ENCODE data around the gene MPRIP.
"Not testable (repeated sequence)": the region's sequence is repeated elsewhere in the genome, so short reads cannot be mapped to it uniquely, and the experiment has no call there.

MPRIP gene

DNA sequence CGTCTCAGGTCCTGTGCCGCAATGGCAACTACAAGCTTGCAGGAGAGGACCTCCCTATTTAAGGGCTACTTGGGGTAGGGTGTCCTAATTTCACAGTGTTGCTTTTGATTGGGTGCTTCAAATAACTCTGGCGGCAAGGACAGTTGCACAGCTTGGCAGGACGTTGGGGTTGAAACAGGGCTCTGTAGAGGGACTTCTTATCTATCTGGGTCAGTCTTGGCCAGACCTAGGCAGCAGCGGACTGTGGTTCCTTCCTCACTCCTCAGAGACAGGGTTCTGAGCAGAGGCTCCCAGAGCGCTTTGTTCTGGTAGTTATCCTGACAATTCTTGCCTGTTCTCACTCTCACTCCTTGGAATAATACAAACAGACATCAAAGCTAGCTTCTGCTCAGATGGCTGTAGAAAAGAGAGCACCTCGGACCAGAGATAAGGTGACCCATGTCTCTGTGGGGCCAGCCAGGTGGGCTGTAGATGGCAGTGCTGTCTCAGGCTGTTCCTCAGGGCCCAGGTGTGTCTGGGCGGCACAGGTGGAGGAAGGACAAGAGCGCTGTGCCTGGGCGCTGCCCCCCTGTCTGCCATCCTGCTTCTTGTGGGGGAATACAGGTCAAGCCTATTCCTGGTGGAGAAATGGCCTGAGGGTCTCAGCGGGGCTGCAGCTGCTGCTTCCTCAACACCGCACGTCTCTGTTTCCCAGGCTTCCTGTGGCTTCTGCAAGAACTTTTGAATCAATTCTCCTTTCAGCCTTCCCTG is 102.8 kb downstream of the MPRIP start:
- no peak for DNase-seq (ENCODE audit: low read depth in 2 of 2)

DNA sequence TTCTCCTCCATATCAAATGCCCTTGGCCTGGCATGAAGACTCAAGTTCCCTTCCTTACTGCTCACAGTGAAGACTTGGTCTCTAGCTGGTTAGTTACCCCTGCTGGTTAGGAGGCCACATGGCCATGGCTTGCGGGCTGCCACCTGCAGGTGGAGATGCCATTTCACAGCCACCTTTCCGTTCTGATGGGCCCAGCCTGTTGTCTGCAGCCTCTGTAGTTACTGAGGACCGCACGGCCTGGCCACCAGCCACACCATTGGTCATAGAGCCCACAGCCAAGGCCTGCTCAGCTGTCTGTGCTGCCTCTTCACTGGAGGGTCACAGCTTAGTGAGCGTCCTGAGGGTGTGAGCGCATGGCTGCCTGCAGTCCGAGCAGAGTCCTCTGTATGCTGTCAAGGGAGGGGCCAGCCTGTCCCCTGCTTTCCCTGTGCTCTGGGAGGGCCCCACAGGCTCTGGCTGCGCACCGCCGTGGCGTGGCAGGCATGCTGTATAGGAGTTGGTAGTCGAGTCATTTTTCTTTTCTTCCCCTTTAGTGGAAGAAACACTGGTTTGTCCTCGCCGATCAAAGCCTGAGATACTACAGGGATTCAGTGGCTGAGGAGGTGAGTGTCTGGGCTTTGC is 104.6 kb downstream of the MPRIP start:
- DNase-seq (ENCODE audit: low read depth in 2 of 2) = no peak

DNA sequence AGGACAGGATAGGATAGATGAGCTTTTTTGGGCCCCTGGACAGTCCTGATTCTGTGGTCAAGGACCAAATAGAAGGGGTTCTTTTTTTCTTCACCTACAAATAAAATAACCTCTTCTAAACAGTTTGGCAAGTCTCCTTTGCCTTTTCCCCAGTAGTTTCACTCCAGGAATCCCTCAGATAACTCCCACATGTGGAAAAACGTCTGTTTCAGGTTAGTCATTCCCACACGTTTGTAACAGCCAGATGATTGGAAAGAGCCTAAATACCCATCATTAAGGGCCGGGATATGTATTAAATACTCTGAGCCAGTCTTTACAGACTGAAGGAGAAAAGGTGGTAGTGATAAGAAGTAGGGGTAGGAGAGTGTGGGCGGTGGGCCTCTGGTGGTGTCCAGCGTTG is 105.6 kb downstream of the MPRIP start:
- no peak for DNase-seq (ENCODE audit: low read depth in 2 of 2)

DNA sequence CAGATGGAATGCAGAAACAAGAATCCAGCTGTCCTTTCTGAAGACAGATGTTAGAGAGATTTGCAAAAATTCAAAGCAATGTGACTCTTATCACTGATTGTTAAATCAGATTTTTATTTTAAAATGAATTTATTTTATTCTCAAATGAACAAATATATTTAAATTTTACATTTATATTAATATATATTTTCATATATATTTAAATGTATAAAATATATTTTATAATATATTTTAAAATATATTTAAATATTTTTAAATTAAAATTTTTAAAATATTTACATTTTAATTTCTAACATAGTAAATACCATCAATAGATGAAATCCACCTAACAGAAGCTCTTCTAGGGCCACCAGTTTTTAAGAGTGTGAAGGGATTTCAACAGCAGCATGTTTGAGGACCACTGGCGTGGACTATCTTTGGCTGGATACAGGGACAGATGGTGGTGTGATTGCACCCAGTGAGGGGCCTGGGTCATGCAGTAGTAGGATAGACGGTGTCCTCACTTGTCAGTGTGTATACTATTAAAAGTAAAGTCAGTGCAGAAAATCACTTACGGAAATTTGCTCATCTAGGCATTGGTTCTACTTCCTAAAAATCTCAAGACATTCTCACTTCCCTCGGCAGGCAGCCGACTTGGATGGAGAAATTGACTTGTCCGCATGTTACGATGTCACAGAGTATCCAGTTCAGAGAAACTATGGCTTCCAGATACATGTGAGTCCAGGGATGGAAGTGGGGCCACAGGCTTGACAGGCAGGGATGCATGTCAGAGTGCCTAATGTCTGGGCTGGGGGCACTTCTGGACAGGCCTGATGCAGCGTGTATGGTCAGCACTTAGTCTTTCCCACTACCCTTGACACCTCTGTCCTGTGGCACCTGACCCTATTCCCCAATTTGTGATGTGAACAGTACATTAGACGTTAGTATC is 107.5 kb downstream of the MPRIP start:
- DNase-seq (ENCODE audit: low read depth in 2 of 2) = no peak

DNA sequence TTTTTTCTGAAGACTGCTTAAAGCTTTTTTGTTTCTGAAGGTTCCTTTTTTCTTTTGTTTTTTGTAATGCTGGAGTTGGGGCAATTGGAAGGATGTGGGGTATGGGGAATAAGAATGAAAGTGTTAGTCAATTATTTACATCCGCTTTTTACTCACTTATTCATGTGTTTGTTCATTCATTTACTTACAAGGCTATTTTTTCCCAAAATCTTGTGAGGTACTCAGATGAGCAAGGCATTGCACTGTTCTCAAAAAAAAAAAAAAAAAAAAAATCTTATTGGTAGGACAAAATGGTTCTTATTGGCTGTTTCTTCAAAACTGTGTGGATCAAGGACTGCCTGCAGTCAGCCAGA is 108.2 kb downstream of the MPRIP start:
- DNase-seq (ENCODE audit: low read depth in 2 of 2) = no peak

DNA sequence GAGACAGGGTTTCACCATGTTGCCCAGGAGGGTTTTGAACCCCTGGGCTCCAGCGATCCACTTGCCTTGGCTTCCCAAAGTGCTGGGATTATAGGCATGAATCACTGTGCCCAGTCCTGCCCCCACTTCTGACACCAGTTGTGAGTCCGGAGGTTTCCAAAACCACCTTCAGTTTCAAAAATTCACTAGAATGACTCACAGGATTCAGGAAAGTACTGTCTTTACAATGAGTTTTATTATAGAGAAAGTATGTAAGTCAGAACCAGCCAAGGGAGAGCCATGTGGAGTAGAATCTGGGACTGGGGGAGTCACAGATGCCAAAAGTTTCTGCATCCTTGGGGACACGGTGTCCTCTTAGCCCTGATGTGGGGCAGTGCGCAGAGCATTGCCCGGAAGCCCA is 108.8 kb downstream of the MPRIP start:
- DNase-seq (ENCODE audit: low read depth in 2 of 2) = no peak

DNA sequence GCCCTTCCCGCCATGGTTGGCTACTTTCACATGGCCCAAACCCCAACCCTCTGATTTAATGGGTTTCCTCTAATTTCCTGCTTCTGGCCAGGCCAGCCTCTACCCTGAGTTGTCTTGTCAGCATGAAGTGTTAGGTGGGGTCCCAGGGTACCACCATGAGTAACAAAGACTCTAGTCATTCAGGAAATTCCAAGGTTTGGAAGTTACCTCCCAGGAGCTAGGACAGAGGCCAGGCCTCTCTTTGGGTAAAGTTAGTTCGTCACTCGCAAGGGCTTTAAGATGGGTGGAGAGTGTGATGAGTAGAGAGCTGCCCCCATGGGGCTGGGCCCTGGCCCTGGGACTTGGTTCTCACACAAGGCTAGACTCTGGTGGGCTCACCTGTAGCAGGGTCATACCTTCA is 109.3 kb downstream of the MPRIP start:
- no peak for DNase-seq (ENCODE audit: low read depth in 2 of 2)

DNA sequence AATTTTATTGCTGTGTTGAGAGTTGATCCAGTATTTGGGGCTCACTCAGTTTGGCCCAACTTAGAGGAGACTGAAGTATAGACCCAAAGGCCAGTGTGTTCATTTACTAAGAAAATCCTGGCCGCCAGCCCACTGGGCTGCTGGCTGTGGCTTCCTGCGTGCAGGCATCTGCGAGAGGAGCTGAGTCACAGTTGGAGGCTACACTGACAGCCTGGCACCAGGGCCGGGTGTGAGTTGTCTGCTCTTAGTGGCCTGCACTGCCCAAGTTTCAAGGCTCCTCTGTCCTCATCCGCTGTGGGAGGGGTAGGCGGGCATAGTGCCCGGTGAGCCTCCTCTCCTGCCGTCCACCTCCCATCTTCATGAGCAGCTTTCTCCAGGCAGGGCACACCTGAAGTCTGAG is 109.7 kb downstream of the MPRIP start:
- no peak for DNase-seq (ENCODE audit: low read depth in 2 of 2)

DNA sequence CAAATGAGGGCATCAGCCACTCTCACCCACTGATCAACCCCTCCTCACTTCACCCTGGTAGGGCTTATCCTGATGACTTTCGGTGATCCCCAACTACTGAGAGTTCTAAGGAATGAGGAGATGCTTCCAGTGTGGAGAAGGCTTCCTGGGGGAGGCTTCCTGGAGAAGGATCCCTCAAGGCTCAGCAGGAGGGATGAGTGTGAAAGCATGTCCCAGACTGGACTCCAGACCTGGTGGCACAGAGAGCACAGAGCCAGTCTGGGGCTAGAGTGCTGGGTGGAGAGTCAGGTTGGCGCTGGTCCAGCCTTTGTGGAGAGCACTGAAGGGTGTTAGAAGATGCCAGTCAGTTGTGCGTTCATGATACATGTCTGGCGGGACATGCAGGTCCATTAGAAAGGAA is 110.1 kb downstream of the MPRIP start:
- no peak for DNase-seq (ENCODE audit: low read depth in 2 of 2)

DNA sequence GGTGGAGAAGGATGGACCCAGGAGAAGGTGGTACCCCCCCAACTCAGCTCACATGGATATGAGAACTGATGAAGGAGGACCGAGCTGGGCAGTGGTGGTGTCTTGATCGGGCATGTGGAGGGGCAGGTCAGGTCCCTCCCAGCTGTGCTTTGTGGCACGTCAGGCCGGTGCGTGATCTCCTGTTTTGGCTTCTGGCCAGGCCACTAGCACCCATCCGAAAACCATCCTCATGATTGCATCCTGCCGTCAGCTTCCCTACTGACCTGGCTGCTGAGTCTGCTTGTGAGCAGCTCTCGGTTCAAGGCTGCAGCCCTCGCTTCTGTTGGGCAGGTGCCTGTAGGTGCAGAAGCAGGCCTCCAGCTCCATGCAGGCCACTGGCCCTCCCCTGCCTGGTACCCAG is 110.8 kb downstream of the MPRIP start:
- DNase-seq (ENCODE audit: low read depth in 2 of 2) = no peak

DNA sequence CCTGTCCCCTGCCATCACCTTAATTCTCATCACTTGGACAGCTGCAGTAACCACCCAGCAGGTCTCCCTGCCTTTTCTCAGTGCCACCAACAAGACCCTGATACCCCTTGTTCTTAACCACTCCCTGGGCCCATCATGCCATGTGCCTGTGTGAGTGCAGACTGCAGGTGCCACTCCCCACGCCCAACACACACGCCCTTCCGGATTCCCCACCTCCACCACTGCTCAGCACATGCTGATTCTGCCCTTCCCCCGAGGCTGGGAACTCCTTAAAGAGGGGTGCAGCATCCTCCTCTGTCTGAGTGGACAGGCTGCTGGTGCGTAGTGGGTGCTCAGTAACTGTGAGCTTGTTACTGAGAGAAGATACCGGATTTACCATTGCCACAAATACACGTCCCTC is 111.5 kb downstream of the MPRIP start:
- DNase-seq (ENCODE audit: low read depth in 2 of 2) = no peak

DNA sequence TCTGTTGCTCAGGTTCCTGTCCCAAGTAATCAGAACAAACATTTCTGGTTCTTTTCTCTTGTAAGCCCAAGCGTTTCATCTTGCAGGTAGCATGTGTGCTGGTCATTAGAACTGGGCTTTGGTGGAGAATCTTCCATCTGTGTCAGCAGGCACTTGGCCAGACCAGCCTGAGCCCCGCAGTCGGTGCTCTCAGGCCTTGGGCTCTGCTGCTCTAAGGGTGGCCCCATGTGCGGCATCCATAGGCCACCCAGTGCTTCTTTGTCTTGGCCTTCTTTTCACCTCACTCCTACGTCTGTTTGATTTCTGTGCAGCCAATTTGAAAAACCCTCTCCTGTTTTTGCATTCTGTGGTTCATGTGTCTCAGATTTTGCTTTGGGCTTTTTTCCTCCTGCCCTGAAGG is 112.3 kb downstream of the MPRIP start:
- DNase-seq (ENCODE audit: low read depth in 2 of 2) = no peak

DNA sequence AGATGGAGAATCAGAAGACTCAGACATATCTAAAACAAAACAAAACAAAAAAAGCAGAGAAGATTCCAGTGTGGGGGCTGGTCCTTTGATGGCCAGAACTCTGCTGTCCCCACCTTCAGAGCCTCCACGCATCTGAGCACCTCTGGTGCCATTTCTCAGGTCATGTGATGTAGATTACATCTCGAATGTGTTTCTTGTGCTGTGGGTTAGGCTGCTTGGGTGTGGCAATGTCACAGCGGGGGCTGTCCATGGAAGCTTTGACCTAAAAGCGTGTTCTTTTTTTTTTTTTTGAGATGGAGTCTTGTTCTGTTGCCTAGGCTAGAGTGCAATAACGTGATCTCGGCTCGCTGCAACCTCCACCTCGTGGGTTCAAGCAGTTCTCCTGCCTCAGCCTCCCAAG is 112.7 kb downstream of the MPRIP start:
- no peak for DNase-seq (ENCODE audit: low read depth in 2 of 2)

DNA sequence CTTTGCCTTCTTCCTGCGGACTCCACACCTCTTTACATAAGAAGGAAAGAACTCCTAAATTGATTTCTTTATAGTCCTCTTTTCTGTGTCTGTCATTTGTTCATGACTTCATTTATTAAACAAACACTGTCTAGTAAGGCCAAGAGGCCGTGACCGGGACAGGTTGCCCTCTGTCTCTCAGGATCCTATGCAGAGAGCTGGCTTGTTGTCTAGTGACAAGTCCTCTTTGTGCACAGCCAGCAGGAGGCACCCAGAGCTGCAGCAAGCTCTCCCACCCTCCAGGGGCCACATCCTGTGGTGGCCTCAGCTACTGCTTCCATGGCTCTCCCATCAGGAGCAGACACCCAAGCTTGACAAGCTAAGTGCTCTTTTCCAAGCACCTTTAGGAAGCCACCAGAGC is 113.3 kb downstream of the MPRIP start:
- DNase-seq (ENCODE audit: low read depth in 2 of 2) = no peak

DNA sequence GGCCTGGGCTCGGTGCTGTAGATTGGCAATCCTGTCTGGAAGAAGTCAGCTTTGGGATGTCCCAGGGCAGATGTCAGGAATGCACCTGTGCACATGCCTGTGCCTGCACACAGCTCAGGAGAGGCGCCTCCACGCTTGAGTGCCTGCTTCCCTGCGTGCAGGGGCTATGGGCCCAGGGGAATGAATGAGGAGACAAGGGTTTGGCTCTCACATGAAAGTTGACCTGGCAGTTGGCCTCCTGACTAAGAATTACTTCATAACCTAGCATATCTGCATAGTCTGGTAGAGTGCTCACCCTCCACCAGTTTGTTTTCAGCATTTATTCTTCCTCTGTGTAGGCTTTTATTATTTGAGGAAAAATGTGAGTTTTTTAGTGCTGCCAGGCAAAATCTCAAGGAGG is 113.8 kb downstream of the MPRIP start:
- no peak for DNase-seq (ENCODE audit: low read depth in 2 of 2)

DNA sequence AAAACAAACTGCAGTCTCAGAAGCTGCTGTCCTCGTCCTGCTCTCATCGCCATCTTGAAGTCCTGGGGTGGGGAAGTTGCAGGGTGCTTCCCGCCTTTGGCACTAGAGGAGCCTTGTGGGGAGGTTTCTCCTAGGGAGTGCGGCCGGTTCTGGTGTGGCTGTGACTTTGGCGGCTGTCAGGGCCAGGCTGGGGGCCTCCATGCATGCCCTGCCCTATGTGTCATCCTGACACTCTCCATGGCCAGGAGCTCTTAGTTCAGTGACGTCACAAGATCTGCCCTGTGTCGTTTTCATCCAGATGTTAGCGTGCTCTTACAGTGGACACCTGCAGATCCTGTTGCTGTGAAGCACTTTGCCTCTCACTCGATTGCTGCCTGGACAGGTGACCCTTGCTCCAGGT is 114.3 kb downstream of the MPRIP start:
- no peak for DNase-seq (ENCODE audit: low read depth in 2 of 2)

DNA sequence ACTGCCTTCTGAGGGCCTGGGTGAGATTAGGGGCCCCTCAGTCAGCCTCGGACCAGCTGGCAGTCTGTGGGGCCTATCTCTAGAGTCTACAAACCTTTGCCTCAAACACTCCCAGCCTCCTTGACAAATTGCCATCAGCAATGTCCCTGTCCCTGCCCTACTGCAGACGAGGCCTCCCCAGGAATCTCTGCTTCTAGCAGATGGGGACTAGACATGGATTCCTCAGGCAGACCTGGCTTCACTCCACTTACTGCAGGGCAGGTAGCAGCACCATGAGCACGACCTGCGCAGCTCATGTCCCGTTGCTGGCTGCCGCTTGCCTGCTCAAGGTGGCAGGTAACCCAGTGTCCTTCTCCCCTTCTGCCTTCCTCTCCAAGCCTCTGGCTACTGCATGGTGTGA is 114.8 kb downstream of the MPRIP start:
- DNase-seq (ENCODE audit: low read depth in 2 of 2) = no peak

DNA sequence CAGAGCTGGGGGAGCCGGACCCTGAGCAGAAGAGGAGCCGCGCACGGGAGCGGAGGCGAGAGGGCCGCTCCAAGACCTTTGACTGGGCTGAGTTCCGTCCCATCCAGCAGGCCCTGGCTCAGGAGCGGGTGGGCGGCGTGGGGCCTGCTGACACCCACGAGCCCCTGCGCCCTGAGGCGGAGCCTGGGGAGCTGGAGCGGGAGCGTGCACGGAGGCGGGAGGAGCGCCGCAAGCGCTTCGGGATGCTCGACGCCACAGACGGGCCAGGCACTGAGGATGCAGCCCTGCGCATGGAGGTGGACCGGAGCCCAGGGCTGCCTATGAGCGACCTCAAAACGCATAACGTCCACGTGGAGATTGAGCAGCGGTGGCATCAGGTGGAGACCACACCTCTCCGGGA is 116.2 kb downstream of the MPRIP start:
- DNase-seq (ENCODE audit: low read depth in 2 of 2) = not testable (repeated sequence)

DNA sequence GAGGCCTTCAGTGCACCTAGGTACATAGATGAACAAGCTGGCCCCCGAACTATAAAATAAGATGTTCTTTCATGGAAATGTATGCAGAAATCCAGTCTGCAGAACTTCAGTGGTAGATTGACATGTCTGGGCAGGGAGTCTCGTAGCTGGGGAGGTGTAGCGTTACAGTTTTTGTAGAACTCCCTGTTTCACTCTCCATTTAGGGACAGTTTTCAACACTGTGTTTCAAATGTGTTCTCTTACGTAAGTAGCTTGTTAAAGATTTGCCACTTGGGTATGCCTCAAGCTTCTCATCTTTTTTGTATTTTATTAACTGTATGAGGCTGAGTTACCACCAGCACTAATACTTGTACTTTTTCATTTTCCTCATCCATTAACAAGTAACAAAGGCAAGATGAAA is 117.3 kb downstream of the MPRIP start:
- DNase-seq (ENCODE audit: low read depth in 2 of 2) = no peak

DNA sequence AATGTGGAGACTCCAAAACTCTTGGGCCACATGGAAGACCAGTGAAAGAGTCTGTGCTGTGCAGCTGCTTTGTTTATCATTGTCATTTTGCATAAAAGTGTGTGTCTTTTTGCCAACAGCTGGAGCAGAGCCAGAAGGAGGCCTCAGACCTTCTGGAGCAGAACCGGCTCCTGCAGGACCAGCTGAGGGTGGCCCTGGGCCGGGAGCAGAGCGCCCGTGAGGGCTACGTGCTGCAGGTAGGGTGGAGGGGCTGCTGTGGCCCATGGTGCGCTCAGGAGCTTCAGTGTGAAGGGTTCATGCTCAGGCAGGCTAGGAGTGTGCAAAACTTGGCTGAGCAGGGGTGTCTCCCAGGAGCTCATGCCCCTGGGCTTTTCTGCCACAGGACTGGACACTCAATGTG is 118.9 kb downstream of the MPRIP start:
- no peak for DNase-seq (ENCODE audit: low read depth in 2 of 2)

DNA sequence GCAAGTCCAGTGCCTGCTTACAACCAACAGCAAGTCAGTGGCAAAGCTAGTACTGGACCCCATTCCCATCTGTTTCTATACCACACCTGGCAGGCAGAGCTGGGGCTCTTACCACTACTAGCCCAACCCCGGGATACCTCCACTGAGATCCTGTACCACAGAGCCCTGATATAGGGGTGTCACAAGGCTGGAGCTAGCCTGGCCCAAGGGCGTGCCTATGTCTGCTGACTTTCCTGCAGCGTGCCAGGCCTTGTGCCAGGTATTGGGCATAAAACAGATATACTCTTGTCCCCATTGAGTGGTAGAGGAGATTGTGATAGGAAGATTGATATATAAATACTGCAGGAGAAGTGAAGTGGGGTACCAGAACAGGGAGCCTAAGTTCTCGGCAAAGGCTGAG is 119.5 kb downstream of the MPRIP start:
- no peak for DNase-seq (ENCODE audit: low read depth in 2 of 2)

DNA sequence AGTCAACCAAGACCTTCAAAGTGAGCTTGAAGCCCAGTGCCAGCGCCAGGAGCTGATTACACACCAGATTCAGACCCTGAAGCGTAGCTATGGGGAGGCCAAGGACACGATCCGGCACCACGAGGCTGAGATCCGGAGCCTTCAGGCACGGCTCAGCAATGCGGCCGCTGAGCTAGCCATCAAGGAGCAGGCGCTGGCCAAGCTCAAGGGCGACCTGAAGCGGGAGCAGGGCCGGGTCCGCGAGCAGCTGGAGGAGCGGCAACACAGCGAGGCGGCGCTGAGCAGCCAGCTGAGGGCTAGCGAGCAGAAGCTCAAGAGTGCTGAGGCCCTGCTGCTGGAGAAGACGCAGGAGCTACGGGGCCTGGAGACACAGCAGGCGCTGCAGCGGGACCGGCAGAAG is 121.9 kb downstream of the MPRIP start:
- no peak for DNase-seq (ENCODE audit: low read depth in 2 of 2)

DNA sequence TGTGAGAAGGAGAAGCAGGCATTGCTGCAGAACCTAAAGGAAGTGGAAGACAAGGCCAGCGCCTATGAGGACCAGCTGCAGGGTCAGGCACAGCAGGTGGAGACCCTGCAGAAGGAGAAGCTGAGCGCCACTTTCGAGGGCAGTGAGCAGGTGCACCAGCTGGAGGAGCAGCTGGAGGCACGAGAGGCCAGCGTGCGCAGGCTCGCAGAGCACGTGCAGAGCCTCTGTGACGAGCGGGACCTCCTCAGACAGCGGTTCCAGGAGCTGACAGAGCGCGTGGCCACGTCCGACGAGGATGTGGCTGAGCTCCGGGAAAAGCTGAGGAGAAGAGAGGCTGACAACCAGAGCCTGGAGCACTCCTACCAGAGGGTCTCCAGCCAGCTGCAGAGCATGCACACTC is 122.4 kb downstream of the MPRIP start:
- no peak for DNase-seq (ENCODE audit: low read depth in 2 of 2)
